HFFc6 (cell line): Measurements from ENCODE around the gene SPP1. TPM values are rescaled to one million over a fixed set of nuclear protein-coding genes. Genes with fewer than 3 reads are reported as not detected.
A peak's percentile ranks its signal among the peaks of the same experiment; 100 is the strongest.

ENCODE experiments used
- DNase-seq: peaks from one replicate; pipeline ENCODE4 v3.0.0-alpha.2; 2018
- H3K27ac Mint-ChIP-seq: 2 replicates; pipeline ENCODE4 v1.8.0; 2020; ENCODE audit warnings: mild to moderate bottlenecking, mixed read lengths
- H3K27me3 Mint-ChIP-seq: 2 replicates; pipeline ENCODE4 v1.8.0; 2021; ENCODE audit warnings: mild to moderate bottlenecking, moderate library complexity, mixed read lengths; ENCODE audit not compliant: insufficient read depth
- H3K36me3 Mint-ChIP-seq: 2 replicates; pipeline ENCODE4 v1.8.0; 2021; ENCODE audit warnings: low read depth, mixed read lengths
- H3K4me1 Mint-ChIP-seq: 2 replicates; pipeline ENCODE4 v1.8.0; 2020; ENCODE audit warnings: low read depth, mixed read lengths
- H3K4me3 Mint-ChIP-seq: 2 replicates; pipeline ENCODE4 v1.8.0; 2020; ENCODE audit warnings: mild to moderate bottlenecking, moderate library complexity, mixed read lengths
- H3K9me3 Mint-ChIP-seq: 2 replicates; pipeline ENCODE4 v1.8.0; 2020; ENCODE audit warnings: mild to moderate bottlenecking, mixed read lengths
- total RNA-seq, 6 experiments: library from RNA; stranded (reverse); fragmentation: NEBNext Ultra II Directional; extraction: Animal tissue kit (Norgen Biotek cat#: 25700); gene quantifications; 2 replicates in 1 of 6; 3 replicates in 5 of 6; pipeline ENCODE4 v1.2.3, GENCODE V29; 2021
- TF ChIP-seq, protein P1 (sequence below): fragments of 200-600 bp; sonication (generic); IDR thresholded peaks from 2 replicates; pipeline ENCODE4 v1.5.0; 2021; ENCODE audit warnings: antibody characterized with exemption, mild to moderate bottlenecking

Gene SPP1
- total RNA-seq, 6 experiments from 2014 or later = 5.9 to 10.8 (median 7.1) TPM

- no peak overlapping the region for H3K4me3 Mint-ChIP-seq
Measured at GRCh38 chr4:87966095-87966496, 9.4 kb upstream of the SPP1 start.

DNA sequence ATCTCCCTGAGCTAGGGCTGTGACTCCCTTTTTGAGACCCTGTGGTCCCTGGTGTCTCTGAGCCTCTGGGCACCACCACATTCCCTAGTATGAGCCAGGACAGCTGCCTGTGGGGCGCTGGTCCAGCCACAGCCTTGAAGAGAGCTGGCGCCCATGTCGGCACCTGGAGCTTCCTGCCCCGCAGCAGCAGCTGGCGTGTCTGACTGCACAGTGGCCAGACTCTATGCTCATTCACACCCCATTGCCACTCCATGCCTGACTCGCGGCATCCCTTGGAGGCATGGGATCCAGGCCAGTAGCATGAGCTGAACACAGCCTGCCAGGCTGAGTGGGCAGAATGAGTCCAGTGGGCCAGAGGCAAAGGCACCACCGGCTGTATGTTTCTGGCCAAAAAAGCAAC, 8.3 kb upstream of the SPP1 start:
- no peak for DNase-seq
- H3K36me3 Mint-ChIP-seq = no peaks in the 10 kb centered on the region
- peaks cover 14% of the 10 kb centered on the region for H3K4me1 Mint-ChIP-seq
- H3K27ac Mint-ChIP-seq = no peak overlapping the region
- H3K27me3 Mint-ChIP-seq = peaks cover 7% of the 10 kb centered on the region
- TF ChIP-seq, protein P1, sequence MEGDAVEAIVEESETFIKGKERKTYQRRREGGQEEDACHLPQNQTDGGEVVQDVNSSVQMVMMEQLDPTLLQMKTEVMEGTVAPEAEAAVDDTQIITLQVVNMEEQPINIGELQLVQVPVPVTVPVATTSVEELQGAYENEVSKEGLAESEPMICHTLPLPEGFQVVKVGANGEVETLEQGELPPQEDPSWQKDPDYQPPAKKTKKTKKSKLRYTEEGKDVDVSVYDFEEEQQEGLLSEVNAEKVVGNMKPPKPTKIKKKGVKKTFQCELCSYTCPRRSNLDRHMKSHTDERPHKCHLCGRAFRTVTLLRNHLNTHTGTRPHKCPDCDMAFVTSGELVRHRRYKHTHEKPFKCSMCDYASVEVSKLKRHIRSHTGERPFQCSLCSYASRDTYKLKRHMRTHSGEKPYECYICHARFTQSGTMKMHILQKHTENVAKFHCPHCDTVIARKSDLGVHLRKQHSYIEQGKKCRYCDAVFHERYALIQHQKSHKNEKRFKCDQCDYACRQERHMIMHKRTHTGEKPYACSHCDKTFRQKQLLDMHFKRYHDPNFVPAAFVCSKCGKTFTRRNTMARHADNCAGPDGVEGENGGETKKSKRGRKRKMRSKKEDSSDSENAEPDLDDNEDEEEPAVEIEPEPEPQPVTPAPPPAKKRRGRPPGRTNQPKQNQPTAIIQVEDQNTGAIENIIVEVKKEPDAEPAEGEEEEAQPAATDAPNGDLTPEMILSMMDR = no peak
- H3K9me3 Mint-ChIP-seq = no peaks in the 10 kb centered on the region
- H3K4me3 Mint-ChIP-seq = no peak overlapping the region

More at GRCh38 chr4:87966095-87966496, 9.4 kb upstream of the SPP1 start:
- Mint-ChIP-seq H3K4me1 (peaks cover 15% of the 10 kb centered on the region), H3K27me3 (peaks cover 7% of the 10 kb centered on the region), H3K36me3 (no peaks in the 10 kb centered on the region), H3K27ac (no peak overlapping the region), H3K9me3 (no peaks in the 10 kb centered on the region)
- TF ChIP-seq, protein P1 = no peak
- no peak for DNase-seq

DNA sequence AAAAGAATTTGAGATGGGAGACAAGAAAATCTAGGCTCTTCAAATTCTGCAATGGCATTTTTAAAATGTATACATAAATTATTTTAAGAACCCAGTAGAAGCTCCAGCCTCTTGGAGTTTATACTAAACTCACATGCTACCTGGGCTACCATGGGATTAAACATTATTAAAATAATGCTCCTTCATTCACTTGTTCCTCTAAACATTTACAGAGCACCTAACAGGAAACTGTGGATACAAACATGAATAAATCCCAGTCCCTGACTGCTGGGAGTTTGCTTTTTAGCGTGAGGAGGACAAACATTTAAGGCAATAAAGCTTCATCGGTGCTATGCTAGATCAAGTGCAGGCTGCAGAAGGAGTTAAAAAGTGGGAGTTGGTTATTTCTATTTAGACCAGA, 5.4 kb upstream of the SPP1 start:
- Mint-ChIP-seq H3K4me1 (peaks cover 31% of the 10 kb centered on the region), H3K27me3 (peaks cover 7% of the 10 kb centered on the region), H3K9me3 (no peaks in the 10 kb centered on the region), H3K36me3 (no peaks in the 10 kb centered on the region), H3K27ac (no peak overlapping the region), H3K4me3 (no peak overlapping the region)
- no peak for DNase-seq
- TF ChIP-seq, protein P1 = no peak

DNA sequence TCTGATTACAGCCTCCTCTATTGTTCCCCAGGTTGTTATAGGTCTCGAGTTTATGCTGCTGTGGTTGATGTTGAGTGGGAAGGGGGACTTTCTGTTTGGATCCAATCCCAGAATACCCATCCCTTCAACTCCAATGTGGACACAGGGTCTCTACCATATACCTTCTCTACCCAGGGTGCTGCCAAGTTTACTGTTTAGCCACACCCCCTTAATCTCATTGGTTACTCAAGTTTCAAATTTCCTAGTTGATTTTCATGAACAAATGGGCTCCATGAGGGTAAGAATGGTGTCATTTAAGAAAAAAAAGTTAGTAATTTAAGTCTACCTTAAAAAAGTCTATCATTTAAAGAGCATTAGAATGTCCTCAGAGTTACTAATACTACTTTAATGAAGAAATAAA, 3.6 kb upstream of the SPP1 start:
- no peaks in the 10 kb centered on the region for H3K36me3 Mint-ChIP-seq
- no peak overlapping the region for H3K27ac Mint-ChIP-seq
- TF ChIP-seq, protein P1 = no peak
- peaks cover 39% of the 10 kb centered on the region for H3K4me1 Mint-ChIP-seq
- no peak overlapping the region for H3K4me3 Mint-ChIP-seq
- peaks cover 10% of the 10 kb centered on the region for H3K27me3 Mint-ChIP-seq
- no peak for DNase-seq
- H3K9me3 Mint-ChIP-seq = no peaks in the 10 kb centered on the region

DNA sequence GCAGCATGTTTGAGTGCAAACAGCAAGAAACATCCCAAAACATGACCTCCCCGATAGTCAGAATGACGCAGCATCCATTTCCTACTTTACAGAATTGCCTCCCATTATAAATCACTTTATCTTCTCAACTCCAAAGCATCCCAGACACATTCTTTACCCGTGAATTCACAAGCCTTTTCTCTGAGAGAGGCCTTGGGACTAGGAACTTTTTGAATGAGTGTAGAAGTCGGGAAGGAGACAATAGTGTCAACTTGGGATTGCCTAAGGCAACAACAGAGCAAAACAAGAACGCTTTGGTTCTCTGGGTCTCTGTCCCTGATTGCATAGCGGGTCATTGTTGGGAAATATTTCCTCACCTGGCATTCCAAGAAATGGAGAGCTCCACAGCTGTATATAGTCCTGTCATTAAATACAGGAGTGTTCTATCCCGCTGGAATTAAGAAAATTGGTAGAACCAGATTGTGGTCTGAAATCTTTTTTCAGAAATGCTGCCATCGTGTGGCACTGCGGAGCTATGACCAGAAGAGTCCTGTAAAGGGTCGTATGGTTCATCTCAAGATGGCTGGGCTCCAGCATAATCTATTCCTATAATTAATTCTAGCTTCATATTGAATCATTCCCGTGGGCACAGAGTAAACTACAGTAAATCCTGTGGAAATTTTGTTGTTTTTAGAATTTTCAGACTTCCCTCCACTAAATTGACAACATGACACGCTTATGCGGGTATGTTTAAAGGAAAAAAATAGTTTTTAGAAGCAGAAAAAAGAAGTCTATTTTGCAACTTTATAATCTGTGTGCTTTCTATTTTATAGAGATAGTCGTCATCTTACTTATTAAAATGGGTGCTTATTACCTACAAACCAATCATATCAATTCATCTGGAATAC, 2.0 kb upstream of the SPP1 start:
- peak overlapping the region; percentile 88 for H3K27ac Mint-ChIP-seq
- TF ChIP-seq, protein P1 = peak; percentile 91
- H3K36me3 Mint-ChIP-seq = no peaks in the 10 kb centered on the region
- peak; percentile 94 for DNase-seq
- H3K4me3 Mint-ChIP-seq = peak overlapping the region; percentile 72
- no peaks in the 10 kb centered on the region for H3K9me3 Mint-ChIP-seq
- H3K27me3 Mint-ChIP-seq = peaks cover 5% of the 10 kb centered on the region
- peaks cover 41% of the 10 kb centered on the region for H3K4me1 Mint-ChIP-seq
